ENCODE results near the gene R3HDM2.

R3HDM2 gene

DNA sequence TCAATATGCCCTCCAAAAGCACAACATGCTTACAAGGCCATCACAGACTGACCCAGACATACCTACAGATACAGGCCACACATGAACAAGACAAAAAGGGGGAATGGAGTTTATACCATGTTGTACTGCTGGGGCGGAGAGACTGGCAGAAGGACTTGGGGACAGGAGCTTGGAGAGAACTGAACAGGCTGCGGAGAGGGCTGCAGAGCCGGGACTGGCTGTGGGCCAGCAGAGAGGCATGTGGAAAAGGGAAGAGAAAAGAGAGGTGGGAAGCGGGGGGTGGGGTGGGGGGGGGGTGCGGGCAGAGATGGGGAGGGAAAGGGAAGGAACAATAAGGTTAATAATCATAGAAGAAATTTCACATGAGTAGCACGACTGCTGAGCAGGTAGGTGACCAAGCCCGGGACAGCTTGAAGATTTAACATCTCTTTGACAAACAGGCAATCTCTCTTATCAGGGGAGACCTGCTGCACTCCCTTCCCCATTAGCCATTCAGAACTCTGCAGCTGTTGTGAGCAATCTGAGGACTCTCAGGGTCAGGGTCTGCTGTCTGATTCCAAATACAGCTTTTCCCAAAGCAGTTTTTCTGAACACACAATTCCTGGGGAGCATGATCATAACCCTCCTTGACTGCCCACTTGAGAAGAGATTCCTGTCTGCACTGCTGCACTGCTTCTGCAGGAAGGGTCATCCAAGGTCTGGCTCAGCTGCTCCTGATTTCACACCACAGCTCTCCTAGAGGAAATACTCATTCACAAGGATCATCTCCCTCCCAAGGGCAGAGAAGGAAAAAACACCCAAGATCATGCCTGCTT, 158.3 kb downstream of the R3HDM2 start:
- TF ChIP-seq, protein P1, sequence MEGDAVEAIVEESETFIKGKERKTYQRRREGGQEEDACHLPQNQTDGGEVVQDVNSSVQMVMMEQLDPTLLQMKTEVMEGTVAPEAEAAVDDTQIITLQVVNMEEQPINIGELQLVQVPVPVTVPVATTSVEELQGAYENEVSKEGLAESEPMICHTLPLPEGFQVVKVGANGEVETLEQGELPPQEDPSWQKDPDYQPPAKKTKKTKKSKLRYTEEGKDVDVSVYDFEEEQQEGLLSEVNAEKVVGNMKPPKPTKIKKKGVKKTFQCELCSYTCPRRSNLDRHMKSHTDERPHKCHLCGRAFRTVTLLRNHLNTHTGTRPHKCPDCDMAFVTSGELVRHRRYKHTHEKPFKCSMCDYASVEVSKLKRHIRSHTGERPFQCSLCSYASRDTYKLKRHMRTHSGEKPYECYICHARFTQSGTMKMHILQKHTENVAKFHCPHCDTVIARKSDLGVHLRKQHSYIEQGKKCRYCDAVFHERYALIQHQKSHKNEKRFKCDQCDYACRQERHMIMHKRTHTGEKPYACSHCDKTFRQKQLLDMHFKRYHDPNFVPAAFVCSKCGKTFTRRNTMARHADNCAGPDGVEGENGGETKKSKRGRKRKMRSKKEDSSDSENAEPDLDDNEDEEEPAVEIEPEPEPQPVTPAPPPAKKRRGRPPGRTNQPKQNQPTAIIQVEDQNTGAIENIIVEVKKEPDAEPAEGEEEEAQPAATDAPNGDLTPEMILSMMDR (IDR thresholded peaks at IDR 0.05): no peak

DNA sequence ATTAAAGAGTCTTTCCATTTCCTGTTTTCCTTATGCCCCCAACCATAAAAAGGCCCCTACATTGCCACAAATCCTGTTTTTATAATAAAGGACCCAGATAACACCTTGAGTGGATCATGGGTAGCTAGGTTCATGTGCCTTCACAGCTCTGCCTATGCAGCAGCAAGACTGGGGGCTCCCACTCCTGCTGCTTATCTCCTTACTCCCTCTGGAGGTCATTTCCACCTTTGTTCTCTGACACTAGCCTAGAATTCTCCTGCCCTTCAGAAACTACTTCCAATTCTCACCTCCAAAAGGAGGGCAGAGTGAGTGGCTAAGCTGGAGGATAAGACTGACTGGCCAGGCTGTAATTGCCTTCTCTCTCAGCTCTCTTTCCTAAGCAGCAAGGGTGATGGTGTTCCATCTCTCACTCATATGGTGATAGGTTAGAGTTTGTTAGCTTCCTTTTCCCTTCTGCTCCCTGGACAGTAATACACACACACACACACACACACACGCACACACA, 159.8 kb downstream of the R3HDM2 start:
- TF ChIP-seq, protein P1 (IDR thresholded peaks at IDR 0.05): no peak

DNA sequence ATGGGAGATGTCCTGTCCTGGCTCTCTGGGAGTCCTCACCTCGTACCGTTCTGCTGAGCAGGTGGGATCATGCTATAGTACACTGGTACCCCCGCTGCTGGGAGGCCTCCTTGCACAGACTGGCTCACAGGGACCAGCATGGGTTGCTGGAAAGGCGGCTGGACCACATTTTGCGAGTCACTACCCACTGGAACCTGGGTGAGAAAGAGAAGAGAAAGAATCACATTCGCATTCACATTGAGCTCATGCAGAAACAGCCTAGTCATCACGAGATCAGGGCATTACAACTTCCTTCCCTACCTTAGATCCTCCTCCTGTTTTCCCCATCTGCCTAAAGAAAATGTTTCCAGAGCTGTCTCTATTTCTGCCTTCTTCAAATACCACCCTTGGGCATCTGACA, 162.6 kb downstream of the R3HDM2 start:
- TF ChIP-seq, protein P1 (IDR thresholded peaks at IDR 0.05): no peak

DNA sequence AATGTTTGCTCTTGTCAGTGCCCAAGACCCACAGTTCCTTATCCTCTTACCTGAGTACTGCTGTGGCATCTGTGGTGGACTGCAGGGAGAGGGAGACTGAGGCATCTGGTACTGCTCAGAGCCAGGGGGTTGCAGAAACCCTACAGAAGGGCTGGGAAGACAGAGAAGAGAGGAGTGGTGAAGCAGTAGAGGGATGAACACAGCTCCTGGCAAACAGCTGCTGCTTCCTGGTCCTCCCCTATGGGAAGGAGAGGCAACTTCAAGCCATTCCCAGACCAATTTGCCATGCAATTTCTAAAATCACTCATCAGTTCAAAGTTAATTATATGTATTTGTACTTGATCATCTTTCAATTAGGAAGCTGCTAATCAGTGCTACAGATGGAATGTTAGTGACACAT, 164.2 kb downstream of the R3HDM2 start:
- TF ChIP-seq, protein P1 (IDR thresholded peaks at IDR 0.05): no peak

DNA sequence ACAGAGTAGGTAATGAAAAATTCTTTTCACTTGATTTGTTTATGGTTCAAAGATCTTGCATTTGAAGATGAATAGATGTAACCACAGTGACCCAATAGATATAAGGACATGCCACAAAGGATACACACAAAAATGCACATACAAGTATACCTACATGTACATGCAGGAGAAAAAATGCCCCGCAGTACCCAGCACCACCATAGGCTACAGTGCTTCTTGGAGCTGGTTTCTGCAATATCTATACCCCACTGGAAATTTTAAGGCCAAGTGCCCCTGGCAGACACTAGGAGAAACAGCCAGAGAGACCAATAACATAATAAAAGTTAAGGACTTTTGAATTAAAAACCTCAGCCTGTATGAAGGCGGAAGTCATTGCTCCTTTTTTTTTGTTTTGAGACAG, 167.7 kb downstream of the R3HDM2 start:
- TF ChIP-seq, protein P1 (IDR thresholded peaks at IDR 0.05): no peak

DNA sequence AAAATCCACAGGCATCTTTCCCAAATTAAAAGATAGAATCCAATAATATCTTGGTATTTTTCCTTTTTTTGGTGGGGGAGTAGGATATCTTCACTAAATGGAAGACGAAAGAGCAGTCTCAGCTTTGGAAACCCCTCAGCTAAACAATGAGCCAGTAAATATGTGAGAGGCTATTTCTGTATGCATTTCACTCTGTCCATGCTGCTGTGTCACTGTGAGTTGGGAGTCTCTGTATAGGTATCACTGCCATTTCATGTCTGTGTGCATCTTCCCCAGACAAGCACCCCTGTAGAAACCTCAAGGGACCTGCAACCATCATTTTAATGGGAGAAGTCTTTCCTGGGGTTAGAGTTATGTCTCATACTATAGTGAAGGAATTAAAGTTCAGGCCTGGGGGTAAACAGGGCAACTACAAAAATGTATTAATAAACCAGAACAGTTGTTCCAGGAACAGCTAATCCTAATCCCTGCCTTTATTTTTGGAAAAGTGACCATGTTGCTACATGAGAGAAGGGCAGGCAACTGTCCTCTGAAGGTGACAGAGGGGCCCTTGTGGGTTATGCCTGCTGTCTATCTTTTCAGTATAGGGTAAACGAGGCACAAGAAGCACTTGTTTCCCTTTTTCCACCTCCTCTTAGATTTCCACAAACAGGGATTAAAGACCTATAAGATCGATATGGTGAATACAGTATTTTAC, 168.6 kb downstream of the R3HDM2 start:
- TF ChIP-seq, protein P1 (IDR thresholded peaks at IDR 0.05): no peak

DNA sequence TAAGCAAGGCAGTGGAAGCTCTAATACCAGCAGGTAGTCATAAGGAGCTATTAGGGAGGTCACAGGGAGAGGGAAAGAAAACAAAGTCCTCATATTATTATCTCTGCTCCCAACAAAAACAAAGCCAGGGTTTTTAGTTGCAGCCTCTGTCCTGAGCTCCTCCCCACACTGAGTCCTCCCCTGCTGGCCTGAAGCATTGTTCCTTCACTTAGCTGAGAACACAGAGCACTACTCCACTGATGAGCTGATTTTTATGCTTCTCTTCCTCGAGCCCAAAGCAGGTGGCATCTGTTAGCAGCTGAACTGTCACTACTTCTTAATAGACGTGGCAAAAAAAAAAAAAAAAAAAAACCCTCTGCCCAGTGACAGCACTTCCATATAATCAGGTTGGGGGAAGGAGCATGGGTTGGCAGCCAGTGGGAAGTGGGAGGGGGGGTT, 169.4 kb downstream of the R3HDM2 start:
- TF ChIP-seq, protein P1 (IDR thresholded peaks at IDR 0.05): no peak
